SK-N-SH (cell line): ENCODE data around the gene MSH2. TPM values are rescaled to one million over a fixed set of nuclear protein-coding genes. Genes with fewer than 3 reads are reported as not detected.

ENCODE experiments used
- CTCF ChIA-PET: fragments of 300-600, 350-600 bp; formaldehyde crosslinking; extraction: SDS; loops from one replicate; lab custom pipeline; 2021; lab: Yijun Ruan, JAX
- POLR2A ChIA-PET: fragments of 350-600 bp; sonication (Branson Sonifier 250); formaldehyde crosslinking; extraction: SDS; loops from one replicate; lab custom pipeline; 2020; ENCODE audit warnings: antibody characterized with exemption, inconsistent platforms; lab: Yijun Ruan, JAX
- DNase-seq: peaks from one replicate; pipeline ENCODE4 v3.0.0; 2012
- H2AFZ ChIP-seq: fragments of 200-600 bp; sonication (generic); 2 replicates; pipeline ENCODE4 v1.8.1; 2016; ENCODE audit warnings: antibody characterized with exemption, mild to moderate bottlenecking, low read depth
- H3F3A ChIP-seq: fragments of 200-600 bp; sonication (generic); replicated peaks from 2 replicates; pipeline ENCODE3; 2016; ENCODE audit warnings: antibody characterized with exemption, mild to moderate bottlenecking; ENCODE audit not compliant: insufficient read depth
- H3K27ac ChIP-seq, 2 experiments: fragments of 200-500 bp in 1 of 2; fragments of 200-600 bp in 1 of 2; sonication (Bioruptor generic) in 1 of 2; sonication (generic), shearing (Covaris generic) in 1 of 2; 2 replicates each; pipeline versions ENCODE4 v1.5.1 to v1.6.1; 2014 to 2016; ENCODE audit warnings: low read depth in 2 of 2, inconsistent platforms in 1 of 2, low read length in 1 of 2, mild to moderate bottlenecking in 1 of 2, mixed read lengths in 1 of 2
- H3K27me3 ChIP-seq: fragments of 200-600 bp; sonication (generic), shearing (Covaris generic); 2 replicates; pipeline ENCODE4 v1.6.1; 2016; ENCODE audit warnings: mixed run types; ENCODE audit not compliant: insufficient read depth
- H3K36me3 ChIP-seq, 2 experiments: fragments of 200-500 bp in 1 of 2; fragments of 200-600 bp in 1 of 2; sonication (Bioruptor generic) in 1 of 2; sonication (generic) in 1 of 2; replicated peaks in 1 of 2; 2 replicates each; pipeline versions ENCODE3 to v1.5.1; 2014 to 2016; ENCODE audit warnings: low read length in 1 of 2, mild to moderate bottlenecking in 1 of 2; ENCODE audit not compliant: insufficient read depth in 2 of 2, control insufficient read depth in 1 of 2
- H3K4me1 ChIP-seq, 2 experiments: fragments of 200-500 bp in 1 of 2; fragments of 200-600 bp in 1 of 2; sonication (Bioruptor generic) in 1 of 2; sonication (generic), shearing (Covaris generic) in 1 of 2; 2 replicates each; pipeline versions ENCODE4 v1.5.1 to v1.6.1; 2014 to 2016; ENCODE audit warnings: low read depth in 1 of 2, low read length in 1 of 2, mixed run types in 1 of 2; ENCODE audit not compliant: insufficient read depth in 2 of 2, control insufficient read depth in 1 of 2
- H3K4me2 ChIP-seq: fragments of 200-600 bp; sonication (generic), shearing (Covaris generic); 2 replicates; pipeline ENCODE4 v1.6.1; 2017; ENCODE audit warnings: mixed run types
- H3K4me3 ChIP-seq, 2 experiments: fragments of 200-500 bp in 1 of 2; fragments of 200-600 bp in 1 of 2; sonication (Bioruptor generic) in 1 of 2; sonication (generic), shearing (Covaris generic) in 1 of 2; 2 replicates each; pipeline versions ENCODE4 v1.5.1 to v1.8.1; 2014 to 2016; ENCODE audit warnings: low read depth in 2 of 2, inconsistent platforms in 1 of 2, low read length in 1 of 2, mild to moderate bottlenecking in 1 of 2, mixed read lengths in 1 of 2, moderate library complexity in 1 of 2
- H3K79me2 ChIP-seq: fragments of 200-600 bp; sonication (generic); 2 replicates; pipeline ENCODE4 v1.8.1; 2017; ENCODE audit warnings: mild to moderate bottlenecking; ENCODE audit not compliant: insufficient read depth
- H3K9ac ChIP-seq: fragments of 200-600 bp; sonication (generic); 2 replicates; pipeline ENCODE4 v1.6.1; 2017; ENCODE audit warnings: mixed run types
- H3K9me2 ChIP-seq: fragments of 200-600 bp; sonication (generic); 2 replicates; pipeline ENCODE4 v1.6.1; 2017; ENCODE audit warnings: mixed run types
- H3K9me3 ChIP-seq: fragments of 200-600 bp; sonication (generic); 2 replicates; pipeline ENCODE4 v1.6.1; 2017; ENCODE audit warnings: mixed run types, mild to moderate bottlenecking, moderate library complexity
- H4K20me1 ChIP-seq: fragments of 200-600 bp; sonication (generic); 2 replicates; pipeline ENCODE4 v1.6.1; 2017; ENCODE audit warnings: mild to moderate bottlenecking, mixed run types; ENCODE audit not compliant: insufficient read depth
- CHD2 ChIP-seq: fragments of 150-350 bp; IDR thresholded peaks from 2 replicates; pipeline ENCODE4 v1.6.1; 2018; ENCODE audit warnings: low read length; ENCODE audit not compliant: partially characterized antibody
- CTCF ChIP-seq: fragments of 200-600 bp; sonication (generic); IDR thresholded peaks from 2 replicates; pipeline ENCODE4 v1.6.1; 2017; ENCODE audit warnings: antibody characterized with exemption, mild to moderate bottlenecking, moderate library complexity
- FOSL2 ChIP-seq: IDR thresholded peaks from 2 replicates; pipeline ENCODE4 v1.4.0; 2012; ENCODE audit warnings: low read depth, mild to moderate bottlenecking, moderate library complexity, borderline replicate concordance
- FOXJ3 ChIP-seq: sonication (generic); formaldehyde crosslinking; IDR thresholded peaks from 2 replicates; pipeline ENCODE4 v1.5.1; 2020; ENCODE audit warnings: mild to moderate bottlenecking, missing genetic modification reagents
- FOXM1 ChIP-seq: IDR thresholded peaks from 2 replicates; pipeline ENCODE4 v1.4.0; 2012; ENCODE audit warnings: low read depth, mild to moderate bottlenecking
- GABPA ChIP-seq: IDR thresholded peaks from 2 replicates; pipeline ENCODE4 v1.4.0; 2012; ENCODE audit warnings: low read depth, mild to moderate bottlenecking
- IRF3 ChIP-seq: fragments of 150-350 bp; IDR thresholded peaks from 2 replicates; pipeline ENCODE4 v1.6.1; 2016; ENCODE audit warnings: mild to moderate bottlenecking, low read depth, low read length
- MAX ChIP-seq: IDR thresholded peaks from 2 replicates; pipeline ENCODE4 v1.4.0; 2012; ENCODE audit warnings: low read depth
- MXI1 ChIP-seq: IDR thresholded peaks from 2 replicates; pipeline ENCODE4 v1.6.1; 2012; ENCODE audit warnings: mild to moderate bottlenecking, low read depth, low read length, improper control_type of control experiment
- NFIC ChIP-seq: IDR thresholded peaks from 2 replicates; pipeline ENCODE4 v1.4.0; 2012; ENCODE audit warnings: borderline replicate concordance
- POLR2AphosphoS5 ChIP-seq: IDR thresholded peaks from 2 replicates; pipeline ENCODE4 v1.6.1; 2012; ENCODE audit warnings: low read depth, low read length
- RAD21 ChIP-seq: IDR thresholded peaks from 2 replicates; pipeline ENCODE4 v1.6.1; 2012; ENCODE audit warnings: mild to moderate bottlenecking, low read length
- RCOR1 ChIP-seq: fragments of 150-350 bp; IDR thresholded peaks from 2 replicates; pipeline ENCODE4 v1.6.1; 2017; ENCODE audit warnings: antibody characterized with exemption, low read length
- RXRA ChIP-seq: IDR thresholded peaks from 2 replicates; pipeline ENCODE4 v1.4.0; 2012; ENCODE audit warnings: low read depth, mild to moderate bottlenecking, borderline replicate concordance
- SMC3 ChIP-seq: IDR thresholded peaks from 2 replicates; pipeline ENCODE4 v1.6.1; 2012; ENCODE audit warnings: low read depth, low read length, improper control_type of control experiment
- TCF12 ChIP-seq: IDR thresholded peaks from 2 replicates; pipeline ENCODE4 v1.4.0; 2012
- TEAD4 ChIP-seq: IDR thresholded peaks from 2 replicates; pipeline ENCODE4 v1.4.0; 2012; ENCODE audit warnings: mild to moderate bottlenecking, borderline replicate concordance; ENCODE audit not compliant: insufficient read depth
- USF2 ChIP-seq: fragments of 150-350 bp; IDR thresholded peaks from 2 replicates; pipeline ENCODE4 v1.6.1; 2017; ENCODE audit warnings: antibody characterized with exemption, low read length, low read depth, borderline replicate concordance
- YY1 ChIP-seq: IDR thresholded peaks from 2 replicates; pipeline ENCODE4 v1.4.0; 2012; ENCODE audit warnings: low read depth, mild to moderate bottlenecking
- WGBS: methylation state at CpG from one replicate; pipeline ENCODE4 v1.1.6; 2017; ENCODE audit warnings: low lambda C conversion rate; 5-methylcytosine and 5-hydroxymethylcytosine counted together
- polyA plus RNA-seq, 3 experiments: library from polyadenylated mRNA; depleted of rRNA; stranded (reverse); fragments of >200 nt; gene quantifications; 2 replicates each; pipeline ENCODE4 v1.2.3, GENCODE V29; 2012
- TF ChIP-seq, protein P1 (sequence below): IDR thresholded peaks from 2 replicates; pipeline ENCODE4 v1.6.1; 2012; ENCODE audit warnings: mild to moderate bottlenecking, low read depth, low read length, moderate library complexity

Gene MSH2
- polyA plus RNA-seq, 1 of the 3 experiments (the other 2 are of a cell fraction) = 13.7 TPM

GRCh38 chr2:47493317-47494035 is 90.5 kb downstream of the MSH2 start:
- H3F3A ChIP-seq = peaks cover 13% of the 10 kb centered on the region
- H4K20me1 ChIP-seq = no peaks in the 10 kb centered on the region
- H3K4me1 ChIP-seq = no peaks in the 10 kb centered on the region
- H2AFZ ChIP-seq = no peak overlapping the region
- no peaks in the 10 kb centered on the region for H3K9me3 ChIP-seq
- no peaks in the 10 kb centered on the region for H3K27me3 ChIP-seq
- H3K4me2 ChIP-seq = no peak overlapping the region
- H3K4me3 ChIP-seq = no peak overlapping the region
- H3K9me2 ChIP-seq = no peaks in the 10 kb centered on the region
- H3K36me3 ChIP-seq = no peaks in the 10 kb centered on the region
- H3K79me2 ChIP-seq = no peaks in the 10 kb centered on the region
- H3K27ac ChIP-seq = no peak overlapping the region
- H3K9ac ChIP-seq = no peak overlapping the region
- TF ChIP-seq GABPA (no peak), TCF12 (no peak), RXRA (no peak), SMC3 (no peak), FOXM1 (no peak), POLR2AphosphoS5 (no peak), RAD21 (no peak), IRF3 (no peak), YY1 (no peak), NFIC (no peak), RCOR1 (no peak), FOSL2 (no peak), TEAD4 (no peak), CTCF (no peak), MXI1 (no peak), FOXJ3 (CRISPR knock-in tag) (no peak), CHD2 (no peak), USF2 (no peak), MAX (no peak)
- TF ChIP-seq, protein P1, sequence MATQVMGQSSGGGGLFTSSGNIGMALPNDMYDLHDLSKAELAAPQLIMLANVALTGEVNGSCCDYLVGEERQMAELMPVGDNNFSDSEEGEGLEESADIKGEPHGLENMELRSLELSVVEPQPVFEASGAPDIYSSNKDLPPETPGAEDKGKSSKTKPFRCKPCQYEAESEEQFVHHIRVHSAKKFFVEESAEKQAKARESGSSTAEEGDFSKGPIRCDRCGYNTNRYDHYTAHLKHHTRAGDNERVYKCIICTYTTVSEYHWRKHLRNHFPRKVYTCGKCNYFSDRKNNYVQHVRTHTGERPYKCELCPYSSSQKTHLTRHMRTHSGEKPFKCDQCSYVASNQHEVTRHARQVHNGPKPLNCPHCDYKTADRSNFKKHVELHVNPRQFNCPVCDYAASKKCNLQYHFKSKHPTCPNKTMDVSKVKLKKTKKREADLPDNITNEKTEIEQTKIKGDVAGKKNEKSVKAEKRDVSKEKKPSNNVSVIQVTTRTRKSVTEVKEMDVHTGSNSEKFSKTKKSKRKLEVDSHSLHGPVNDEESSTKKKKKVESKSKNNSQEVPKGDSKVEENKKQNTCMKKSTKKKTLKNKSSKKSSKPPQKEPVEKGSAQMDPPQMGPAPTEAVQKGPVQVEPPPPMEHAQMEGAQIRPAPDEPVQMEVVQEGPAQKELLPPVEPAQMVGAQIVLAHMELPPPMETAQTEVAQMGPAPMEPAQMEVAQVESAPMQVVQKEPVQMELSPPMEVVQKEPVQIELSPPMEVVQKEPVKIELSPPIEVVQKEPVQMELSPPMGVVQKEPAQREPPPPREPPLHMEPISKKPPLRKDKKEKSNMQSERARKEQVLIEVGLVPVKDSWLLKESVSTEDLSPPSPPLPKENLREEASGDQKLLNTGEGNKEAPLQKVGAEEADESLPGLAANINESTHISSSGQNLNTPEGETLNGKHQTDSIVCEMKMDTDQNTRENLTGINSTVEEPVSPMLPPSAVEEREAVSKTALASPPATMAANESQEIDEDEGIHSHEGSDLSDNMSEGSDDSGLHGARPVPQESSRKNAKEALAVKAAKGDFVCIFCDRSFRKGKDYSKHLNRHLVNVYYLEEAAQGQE = no peak
- POLR2A ChIA-PET = no interaction called here
- 77% methylated on average over 12 of the region's 12 CpGs for WGBS
- CTCF ChIA-PET = interaction anchor here (1.1 to 1.7 kb wide), 3 partner anchors 11 to 27 kb away, joined by 3 to 6 read pairs (median 5); no protein-coding TSS in a partner anchor
- DNase-seq = no peak
